AG08395 (cell line): ENCODE data around the gene MEF2C.

Source experiments
- DNase-seq: peaks from one replicate; pipeline ENCODE4 v3.0.0; 2012; ENCODE audit warnings: mixed read lengths, low spot score

The MEF2C gene

DNA sequence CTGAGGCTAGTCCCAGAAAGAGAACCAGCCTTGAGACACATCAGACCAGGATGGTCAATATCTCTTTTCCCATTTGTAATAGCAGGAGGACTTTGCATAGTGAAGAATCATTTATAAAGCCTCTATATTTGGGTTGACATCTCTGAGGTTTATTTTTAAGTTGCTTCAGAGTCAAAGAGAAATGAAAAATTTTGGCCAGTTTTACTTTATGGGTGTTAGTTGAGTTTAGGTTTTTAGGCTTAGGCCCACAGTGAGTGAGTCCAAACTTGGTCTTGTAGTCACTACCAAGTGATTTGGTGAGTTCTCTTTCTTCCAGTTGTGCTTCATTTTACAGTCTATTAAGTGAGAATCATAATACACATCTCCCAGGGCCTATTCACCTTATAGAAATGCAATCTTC is 5.3 kb upstream of the MEF2C start:
- DNase-seq: no peak

DNA sequence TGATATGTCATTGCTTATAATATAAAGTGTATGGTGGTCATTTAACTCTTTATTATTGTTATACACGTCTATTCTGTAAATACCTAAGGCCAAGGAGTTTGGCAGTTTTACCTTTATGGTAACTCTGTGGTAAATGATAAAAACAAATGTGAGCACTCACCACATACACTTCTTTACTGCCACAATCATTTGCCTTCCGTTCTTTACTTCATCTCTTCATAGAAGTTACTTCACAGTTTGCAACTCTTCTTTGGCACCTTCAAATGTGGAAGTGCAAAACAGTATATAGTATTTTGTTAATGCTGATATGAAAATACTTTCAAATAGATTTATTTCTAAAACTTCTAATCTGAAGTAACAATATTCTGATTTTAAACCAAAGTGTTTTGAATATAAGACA is 4.4 kb upstream of the MEF2C start:
- no peak for DNase-seq

DNA sequence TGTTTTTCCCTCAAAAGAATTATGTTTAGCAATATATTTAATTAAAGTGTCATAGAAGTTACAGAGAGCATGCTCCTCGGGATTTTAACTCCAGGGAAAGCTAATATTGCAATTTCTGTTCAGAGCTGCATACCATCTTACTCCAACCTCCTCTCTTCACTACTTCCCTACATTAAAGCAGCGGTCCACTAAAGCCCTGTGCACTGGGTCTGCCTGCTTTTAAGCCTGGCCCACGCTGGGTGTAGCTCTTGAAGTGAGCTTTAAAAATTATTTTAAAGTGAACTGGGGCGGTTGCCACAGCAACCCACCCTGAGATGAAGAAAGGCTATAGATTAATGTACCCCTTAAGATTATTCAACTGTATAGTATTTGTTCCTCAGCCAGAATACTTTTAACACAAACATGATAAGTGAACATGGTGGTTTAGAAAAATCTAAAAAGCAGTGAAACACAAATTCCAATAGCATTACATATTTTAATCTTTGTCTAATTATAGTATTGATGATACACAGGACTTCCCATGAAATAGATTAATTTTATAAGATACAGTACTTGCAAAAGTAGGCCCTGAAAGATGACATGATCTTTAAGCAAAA is 3.9 kb upstream of the MEF2C start:
- no peak for DNase-seq

DNA sequence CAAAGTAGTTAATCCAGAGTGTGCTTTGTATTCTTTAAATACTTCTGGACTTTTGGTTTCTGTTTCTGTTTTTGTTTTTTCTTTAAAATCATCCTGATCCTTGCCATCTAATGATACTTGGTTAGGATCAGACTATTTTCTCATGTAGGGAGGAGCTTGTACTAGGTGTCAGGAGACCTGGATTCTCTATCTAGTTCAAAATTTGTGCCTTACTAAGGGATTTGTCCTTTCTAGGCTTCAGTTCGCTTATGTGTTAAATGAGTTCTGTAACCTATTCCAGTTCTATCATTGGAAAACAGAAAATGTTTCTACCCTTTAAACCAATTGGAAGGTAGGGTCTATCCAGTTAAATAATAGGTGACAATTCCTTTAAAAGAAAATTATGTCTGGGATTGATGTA is 3.3 kb upstream of the MEF2C start:
- DNase-seq: no peak

DNA sequence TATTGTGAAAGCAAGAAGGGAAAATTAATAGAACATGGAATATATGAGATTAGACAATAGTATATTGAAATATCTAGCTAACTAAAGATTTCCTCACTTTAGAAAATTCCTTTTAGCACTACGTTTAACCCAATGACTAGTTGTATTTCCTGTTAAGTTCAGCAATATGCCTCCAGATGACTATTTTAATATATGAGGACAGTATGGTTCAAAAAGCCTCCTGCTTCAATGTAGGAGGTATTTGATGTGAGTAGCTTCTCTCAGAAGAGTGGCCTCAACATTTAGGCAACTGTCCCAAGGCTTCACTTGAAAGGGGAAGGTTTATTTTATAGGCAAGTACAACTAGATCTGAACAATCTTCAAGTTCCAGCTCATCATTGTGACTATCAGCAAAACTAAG is 2.0 kb upstream of the MEF2C start:
- DNase-seq: no peak

DNA sequence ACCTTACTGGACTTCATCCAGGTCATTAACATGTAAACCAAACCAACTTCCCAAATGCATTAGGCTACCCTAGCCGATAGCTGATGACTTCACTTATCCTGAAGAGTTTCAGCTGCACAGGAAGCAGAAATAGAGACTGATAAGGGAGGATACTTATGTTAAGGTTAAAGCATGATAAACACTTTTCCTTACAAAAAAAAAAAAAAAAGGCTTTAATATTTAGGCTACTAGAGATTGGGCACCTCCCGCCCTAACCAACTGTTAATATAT is 1.6 kb upstream of the MEF2C start:
- no peak for DNase-seq

DNA sequence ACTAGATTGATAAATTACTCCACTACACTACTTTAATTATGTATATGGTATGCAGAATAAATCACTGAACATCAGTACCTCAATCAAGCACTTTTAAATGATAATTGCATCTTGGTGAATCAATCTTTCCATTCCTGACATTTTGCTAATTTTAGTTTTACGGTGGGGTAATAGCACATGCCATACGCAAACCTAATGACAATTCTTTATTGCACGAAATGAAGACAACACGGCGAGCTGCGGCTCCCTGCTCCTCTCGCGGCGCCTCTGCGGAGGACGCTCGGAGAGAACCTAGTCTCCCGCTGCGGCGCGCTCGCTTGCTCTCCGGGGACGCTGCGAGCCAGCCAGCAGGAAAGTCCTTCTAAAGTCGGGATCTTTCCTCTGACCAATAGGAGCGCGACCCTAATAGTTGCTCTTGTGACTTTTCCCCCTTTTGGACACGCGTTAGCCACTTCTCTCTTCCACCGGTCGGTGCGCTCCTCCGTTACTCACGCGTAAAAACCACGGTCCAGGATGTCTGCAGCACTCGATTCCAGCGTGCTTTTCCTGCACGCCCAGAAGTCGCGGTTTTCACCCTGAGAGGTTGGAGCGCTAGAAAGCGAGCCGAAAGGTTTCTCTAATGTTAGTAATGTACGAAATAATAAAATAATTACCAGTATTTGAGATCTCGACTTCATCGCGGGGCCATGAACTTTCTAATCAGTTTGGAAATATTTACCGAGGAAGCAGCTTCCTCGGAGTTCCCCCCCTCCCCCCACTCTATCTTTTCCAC is 1.0 kb upstream of the MEF2C start:
- DNase-seq: peak; percentile 63

DNA sequence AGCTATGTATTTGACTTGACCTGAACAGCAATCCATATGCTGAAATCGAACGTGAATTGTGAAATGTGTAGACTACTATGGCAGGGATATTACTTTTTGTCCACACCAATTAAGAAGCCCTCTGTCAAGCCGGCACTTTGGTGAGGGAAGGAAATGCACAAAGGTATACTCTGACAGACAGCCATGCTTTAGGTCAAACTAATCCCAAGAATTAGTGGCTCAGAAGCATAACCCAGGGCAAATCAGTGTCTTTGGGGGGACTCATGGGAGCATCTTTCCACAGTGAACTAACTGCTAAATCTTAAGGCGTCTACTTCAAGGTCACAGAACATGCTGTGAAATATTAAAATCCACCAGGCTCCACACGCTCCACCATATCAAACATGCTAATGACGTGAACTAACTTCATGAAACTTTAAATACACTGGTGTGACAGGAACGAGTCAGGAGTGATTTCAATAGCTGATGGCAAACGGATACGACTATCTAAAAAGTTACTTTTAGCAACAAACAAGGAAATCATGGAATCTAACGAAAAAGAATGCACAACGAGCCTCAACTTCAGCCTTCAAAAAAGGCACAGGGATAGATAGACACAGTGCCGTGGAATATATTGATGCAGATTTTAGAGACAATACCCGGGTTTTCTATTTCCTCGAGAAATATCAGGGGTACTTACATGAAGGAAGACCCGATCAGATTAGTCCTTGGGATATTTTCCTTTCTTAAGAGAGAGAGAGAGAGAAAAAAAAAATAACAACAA is 527 bp downstream of the MEF2C start:
- DNase-seq: no peak

DNA sequence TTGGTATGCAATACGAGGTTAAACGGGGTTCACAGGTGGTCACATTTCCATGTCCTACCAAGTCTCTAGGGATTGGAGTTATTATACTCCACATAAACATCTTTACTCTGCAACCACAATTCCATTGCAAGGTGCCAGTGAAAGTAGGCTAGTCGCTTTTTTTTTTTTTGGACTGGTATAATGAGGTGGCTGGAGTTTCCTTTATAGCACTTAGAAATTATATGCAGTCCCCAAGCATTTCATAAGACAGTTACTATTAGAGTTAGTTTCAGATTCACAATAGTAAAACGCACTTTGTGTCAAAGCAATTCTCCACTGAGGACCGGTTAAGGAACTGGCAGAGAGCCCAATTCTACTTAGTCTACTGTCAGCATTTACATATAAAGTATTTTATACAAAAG is 1.4 kb downstream of the MEF2C start:
- no peak for DNase-seq

DNA sequence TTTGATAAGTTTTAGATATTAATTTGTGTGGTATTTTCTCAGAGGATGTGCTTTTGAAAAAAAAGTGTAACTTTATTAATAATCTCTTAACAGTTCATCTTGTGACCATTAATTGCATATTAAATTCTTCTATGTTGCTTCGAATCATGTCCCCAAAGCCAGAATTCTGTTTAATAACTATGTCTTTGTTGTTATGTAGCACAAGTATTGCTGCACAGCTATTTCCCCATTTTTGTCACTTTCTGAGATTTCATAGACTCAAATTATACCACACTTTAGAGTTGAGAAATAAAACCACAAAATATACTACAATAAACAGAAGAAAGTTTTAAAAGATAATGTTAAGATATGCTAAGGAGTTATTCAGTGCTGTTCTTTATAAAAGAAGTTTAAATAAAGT is 2.8 kb downstream of the MEF2C start:
- no peak for DNase-seq

DNA sequence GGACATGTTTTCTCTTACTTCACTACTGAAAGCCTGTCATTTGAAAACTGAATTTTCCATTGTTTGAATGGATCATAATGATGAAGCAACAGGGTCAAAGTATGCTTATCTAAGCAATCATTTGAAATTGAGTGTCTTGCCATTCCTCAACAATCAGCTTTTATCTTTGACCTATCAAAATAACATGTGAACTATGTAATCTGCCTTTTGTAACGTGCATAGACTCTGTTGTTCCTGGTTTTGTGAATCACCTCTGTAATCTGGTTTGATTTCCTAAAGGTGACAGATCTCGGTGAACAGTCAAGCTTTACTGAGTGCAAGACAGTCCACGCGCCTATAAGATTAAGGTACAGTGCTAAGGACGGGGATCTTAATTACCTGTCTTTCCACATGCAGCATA is 3.3 kb downstream of the MEF2C start:
- DNase-seq: no peak

DNA sequence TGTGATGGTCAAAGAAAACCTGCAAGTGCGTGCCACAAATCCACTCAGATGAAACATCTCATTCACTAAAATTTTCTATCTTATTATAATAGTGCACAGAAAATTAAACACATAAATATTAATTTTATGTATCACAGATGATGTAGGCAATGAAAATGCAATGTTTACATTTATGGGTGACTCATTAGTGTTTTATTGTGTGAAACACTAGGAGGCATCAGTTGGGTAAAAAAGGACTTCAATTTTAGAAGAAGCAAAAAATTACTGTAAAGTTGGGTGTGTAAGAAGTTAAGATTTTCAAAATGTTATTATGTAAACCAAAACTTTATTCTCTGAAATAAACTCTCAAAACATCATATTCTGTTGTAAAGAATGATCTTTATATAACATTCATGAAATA is 4.0 kb downstream of the MEF2C start:
- DNase-seq: no peak

DNA sequence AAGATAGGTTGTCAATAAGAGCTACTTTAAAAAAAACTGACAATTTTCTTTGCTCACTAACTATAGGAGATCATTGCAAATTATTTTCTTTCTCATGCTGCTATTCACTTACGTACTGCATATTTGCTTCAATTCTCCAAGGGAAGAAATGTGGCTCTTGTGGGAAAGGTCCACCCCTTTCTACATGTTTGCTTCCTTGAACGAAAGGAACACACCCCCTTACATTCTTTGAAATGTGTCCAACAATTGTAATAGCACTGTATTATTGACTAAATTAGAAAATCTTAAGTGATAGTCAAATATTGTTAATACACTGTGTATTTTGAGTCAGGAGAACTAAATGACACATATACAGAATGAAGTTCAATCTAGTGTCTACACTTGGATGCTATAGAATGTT is 5.2 kb downstream of the MEF2C start:
- DNase-seq: no peak

DNA sequence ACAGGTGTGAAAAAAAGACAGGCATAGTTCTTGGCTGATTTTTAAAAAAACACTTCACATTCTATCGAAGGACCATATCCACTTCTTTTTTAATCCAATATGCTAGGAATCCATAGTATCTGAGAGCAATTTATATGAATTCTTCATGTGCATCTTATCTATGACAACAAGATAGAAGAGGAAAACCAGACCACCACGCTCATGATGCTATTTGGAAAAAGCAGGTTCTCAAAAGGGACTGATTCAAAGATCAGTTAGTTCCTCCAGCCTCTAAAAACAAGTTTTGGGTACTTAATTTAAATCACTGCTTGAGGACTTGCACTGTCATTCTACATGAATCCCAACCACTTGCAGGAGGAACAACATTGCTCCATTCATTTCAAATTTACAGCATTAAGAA is 6.3 kb downstream of the MEF2C start:
- no peak for DNase-seq

DNA sequence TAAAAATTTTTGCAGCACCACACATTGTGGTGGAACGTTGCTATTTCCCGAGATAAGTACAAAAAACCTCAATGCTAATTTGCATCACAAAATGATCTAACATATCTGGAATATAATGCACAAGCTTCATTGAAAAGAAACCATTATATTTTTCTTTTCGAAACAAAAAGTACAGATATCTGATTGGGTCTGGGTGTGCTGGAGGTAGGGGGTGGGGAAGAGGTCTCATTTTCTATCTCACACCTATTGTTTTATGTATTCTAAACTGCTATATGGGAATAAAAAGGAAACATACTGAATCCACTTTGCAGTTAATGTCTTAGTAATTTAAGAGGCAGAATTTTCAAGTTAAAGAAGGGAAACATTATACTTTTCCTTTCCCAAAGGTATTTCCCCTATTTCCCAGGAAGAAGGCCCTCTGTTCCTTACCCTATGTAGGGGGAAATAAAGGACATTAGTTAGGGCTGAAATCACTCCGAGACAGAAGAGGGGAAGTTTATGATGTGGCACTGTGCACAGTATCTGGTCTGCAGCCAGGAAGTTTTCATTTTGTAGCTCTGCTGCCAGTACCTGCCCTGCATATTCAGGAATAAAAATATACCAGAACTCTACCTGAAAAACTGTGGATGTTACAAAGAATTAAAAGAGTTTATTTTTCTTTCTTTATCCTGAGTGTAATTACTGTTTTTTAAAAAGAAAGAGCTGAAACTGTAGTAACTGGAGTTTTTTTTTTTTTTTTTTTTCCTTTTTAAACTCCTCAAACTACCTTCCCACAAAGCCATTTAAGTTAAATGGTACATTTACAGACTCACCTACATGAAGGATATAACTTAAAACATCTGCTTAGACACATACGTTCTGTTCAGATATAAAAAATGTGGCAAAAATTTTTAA is 7.4 kb downstream of the MEF2C start:
- no peak for DNase-seq

DNA sequence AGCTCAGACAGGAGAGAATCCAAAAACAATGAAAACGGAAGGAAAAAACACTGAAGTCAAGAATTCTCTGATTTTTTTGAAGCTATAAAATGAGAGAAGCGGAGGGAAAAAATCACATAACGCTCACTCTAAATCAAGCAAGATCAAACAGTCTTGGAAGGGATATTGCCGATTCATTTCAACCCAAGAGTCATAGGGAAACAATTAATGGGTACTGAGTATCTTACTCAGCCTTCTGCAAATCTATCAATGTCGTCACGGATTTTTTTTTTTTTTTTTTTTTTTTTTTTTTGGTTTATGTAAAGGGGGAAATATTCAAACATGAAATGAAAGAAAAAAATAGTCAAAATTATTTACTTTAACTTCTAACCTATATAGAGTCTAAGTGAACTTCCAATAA is 9.5 kb downstream of the MEF2C start:
- no peak for DNase-seq

DNA sequence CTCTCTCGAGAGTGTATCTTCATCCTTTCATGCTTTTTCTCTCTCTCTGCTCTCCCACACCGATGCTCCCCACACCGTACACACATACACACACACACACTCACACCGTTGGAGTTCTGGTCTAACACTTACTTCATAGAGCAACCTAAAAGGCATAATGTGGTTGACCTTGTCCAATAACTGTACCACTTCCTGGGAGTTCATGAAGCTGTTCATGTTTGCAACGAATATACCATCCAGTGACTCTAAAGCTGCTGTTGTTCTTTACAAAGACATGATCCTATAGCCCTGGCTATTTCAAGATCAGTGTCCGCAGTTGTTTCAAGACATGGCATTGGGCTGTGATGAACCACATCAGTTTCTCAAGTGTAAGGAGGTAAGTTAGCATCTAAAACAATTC is 10.0 kb downstream of the MEF2C start:
- DNase-seq: no peak

DNA sequence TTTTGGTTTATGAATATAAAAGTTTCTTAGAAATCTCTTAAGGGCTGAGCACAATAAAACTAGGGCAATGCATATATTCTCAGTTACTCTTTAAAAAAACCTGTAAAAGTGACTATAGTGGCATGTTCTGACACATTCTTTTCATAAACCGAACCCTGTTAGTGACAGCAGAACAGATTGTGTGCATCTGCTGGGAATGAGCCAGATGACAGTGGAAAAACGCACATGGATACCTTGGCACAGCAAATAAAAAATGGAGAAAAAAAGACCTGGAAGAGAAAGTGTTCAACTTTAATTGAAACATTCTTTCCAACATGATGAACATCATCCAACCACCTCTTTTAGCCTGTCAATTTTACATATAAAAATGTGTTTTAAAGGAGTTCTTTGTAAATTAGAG is 12.7 kb downstream of the MEF2C start:
- DNase-seq: no peak

DNA sequence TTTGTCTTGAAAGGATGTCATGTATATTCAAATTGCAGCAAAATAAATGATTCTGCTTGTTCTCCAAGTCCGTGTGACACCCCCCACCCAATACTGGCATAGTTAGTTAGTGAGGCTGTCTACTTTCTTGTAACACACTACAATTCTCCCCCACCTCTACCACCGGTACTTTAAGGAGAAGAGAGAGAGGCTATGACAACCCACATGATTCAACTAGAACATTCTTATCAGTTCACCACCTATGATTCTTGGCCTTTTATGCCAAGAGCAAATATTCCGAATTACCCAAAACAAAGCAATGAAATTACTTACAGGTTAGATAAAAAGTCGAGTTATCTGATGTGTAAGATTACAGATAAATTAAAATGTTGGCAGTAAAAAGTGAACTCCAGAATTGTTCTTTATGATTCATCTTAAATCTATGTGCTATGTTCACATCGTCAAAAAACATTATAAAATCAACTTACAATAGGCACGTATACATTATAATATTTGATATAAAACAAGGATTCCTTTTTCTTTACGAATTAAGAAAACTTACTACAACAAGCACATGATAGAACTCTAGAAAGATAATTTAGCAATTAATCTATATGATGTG is 14.4 kb downstream of the MEF2C start:
- no peak for DNase-seq

DNA sequence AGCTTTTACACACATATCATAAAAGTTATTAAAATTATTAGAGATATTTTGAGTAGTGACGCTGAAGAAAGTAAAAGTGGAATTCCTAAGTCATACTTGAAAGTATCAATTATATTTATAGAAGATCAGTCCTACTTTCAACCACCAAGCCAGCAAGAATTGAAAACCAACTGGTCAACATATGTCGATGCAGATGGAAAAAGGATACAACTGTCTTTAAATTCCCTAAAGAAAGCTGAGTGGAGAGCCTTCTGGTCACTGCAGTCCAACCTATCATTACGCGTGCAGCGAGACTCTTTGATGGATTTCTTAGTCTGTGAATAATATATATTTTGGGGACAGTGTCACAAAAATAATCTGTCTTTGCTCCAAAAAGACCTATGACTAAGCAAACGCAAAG is 15.3 kb downstream of the MEF2C start:
- no peak for DNase-seq

DNA sequence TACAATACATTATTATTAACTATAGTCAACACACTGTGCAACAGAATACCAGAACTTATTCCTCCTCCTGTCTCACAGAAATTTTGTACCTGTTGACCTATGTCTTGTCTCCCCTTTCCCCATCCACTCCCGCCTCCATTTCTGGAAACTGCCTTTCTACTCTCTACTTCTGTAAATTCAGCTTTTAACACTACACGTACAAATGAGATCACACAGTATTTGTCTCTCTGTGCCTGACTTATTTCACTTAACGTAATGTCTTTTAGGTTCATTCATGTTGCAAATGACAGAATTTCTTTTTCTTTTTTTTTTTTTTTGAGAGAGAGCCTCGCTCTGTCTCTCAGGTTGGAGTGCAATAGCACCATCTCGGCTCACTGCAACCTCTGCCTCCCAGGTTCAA is 19.5 kb downstream of the MEF2C start:
- DNase-seq: no peak

DNA sequence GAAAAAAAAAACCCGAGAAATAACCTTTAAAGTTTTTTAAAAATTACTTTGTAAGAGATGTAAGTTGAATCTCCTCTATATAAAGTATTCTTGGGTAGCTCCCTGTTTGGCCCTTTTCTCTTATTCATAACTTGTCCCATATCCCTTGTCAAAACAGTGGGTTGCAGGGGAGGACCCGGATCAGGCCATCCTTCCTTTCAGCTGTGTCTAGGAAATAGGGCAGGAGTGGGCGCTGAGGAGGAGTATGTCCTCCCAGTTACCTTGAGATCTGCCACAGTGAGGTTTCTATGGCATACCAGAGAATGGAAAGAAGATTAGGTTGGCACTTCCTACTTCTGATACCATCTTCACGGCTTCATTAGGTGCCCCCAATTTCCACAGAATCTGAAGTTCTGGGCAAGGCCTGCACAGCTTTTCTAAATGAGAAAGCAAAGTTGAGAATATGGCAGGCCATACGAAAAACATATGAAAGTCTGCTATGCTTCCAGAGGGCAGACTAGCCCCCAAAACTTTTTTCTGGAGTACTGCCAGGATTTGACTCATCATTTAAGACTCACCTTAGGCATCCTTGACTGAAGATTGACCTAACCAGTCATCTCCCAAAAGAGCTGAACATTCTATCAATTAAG is 20.3 kb downstream of the MEF2C start:
- no peak for DNase-seq
